ENCODE data around the gene GCN1. TPM values are rescaled to one million over a fixed set of nuclear protein-coding genes. Genes with fewer than 3 reads are reported as not detected.

GCN1 gene
- total and polyA plus RNA-seq, 2 donors (not counting 3 experiments of a cell fraction or from before 2014, with no cell fraction given): 30.1 to 101 TPM

- DNase-seq (ENCODE audit: low read depth, low spot score) (no peak), FAIRE-seq (no peak)
Measured at GRCh38 chr12:120132863-120133385, 61.6 kb downstream of the GCN1 start.

More at GRCh38 chr12:120132863-120133385, 61.6 kb downstream of the GCN1 start:
- TF ChIP-seq POLR2A (IDR thresholded peaks at IDR 0.05; ENCODE audit: low read depth, low read length) (no peak), MAX (IDR thresholded peaks at IDR 0.05; ENCODE audit: insufficient read depth, insufficient read length) (no peak), JUN (IDR thresholded peaks at IDR 0.05; ENCODE audit: borderline replicate concordance, insufficient read depth, insufficient read length, low read depth) (no peak), EZH2 (IDR thresholded peaks at IDR 0.05; ENCODE audit: borderline replicate concordance, low read depth, low read length, severe bottlenecking) (no peak), GATA2 (IDR thresholded peaks at IDR 0.05; ENCODE audit: insufficient read depth, insufficient read length, low read depth, low read length) (no peak), FOS (IDR thresholded peaks at IDR 0.05; ENCODE audit: borderline replicate concordance, insufficient read depth, low read length) (no peak), CTCF (IDR thresholded peaks at IDR 0.05; ENCODE audit: extremely low read depth in 1 of 2, insufficient read depth in 1 of 2, low read depth in 1 of 2, low read length in 2 of 2) (no peak), POLR2AphosphoS5 (IDR thresholded peaks at IDR 0.05; ENCODE audit: insufficient read depth, low read depth, low read length) (no peak)
- H3K79me2 ChIP-seq (ENCODE audit: control insufficient read depth, insufficient read depth, low read length): no peaks in the 10 kb centered on the region
- H4K20me1 ChIP-seq (replicated peaks; ENCODE audit: control insufficient read depth, extremely low read depth, insufficient read depth, low read length): no peaks in the 10 kb centered on the region
- ChIA-PET POLR2A (no interaction called here), CTCF (interaction anchor here (1.3 kb wide), 1 partner anchor 133 kb away, joined by 3 read pairs; the partner anchor contains the start of gene PXN)
- H3K27me3 ChIP-seq (ENCODE audit: control insufficient read depth in 2 of 2, insufficient read depth in 2 of 2, low read length in 2 of 2): no peaks in the 10 kb centered on the region
- no peak overlapping the region for H3K4me2 ChIP-seq (ENCODE audit: insufficient read depth, low read length)
- H3K9ac ChIP-seq (replicated peaks; ENCODE audit: extremely low read depth, insufficient read depth, low read length): no peak overlapping the region
- no TSS peak for BruUV-seq (replicated peaks)
- dilution Hi-C loops (cut with MboI; ENCODE audit: extremely low pct_ligation_motif_present, low sequenced_read_pairs): no loop called here
- H3K4me1 ChIP-seq (ENCODE audit: control insufficient read depth, extremely low read depth, insufficient read depth, low read length): peaks cover 1% of the 10 kb centered on the region
- no peak overlapping the region for H3K27ac ChIP-seq (ENCODE audit: insufficient read depth, low read depth, low read length)
- no peak overlapping the region for H3K4me3 ChIP-seq (replicated peaks in 1 of 3; ENCODE audit: insufficient read depth in 1 of 3, low read depth in 1 of 3, low read length in 3 of 3)
- intact Hi-C loops (cut with micrococcal nuclease): no loop called here
- H3K9me1 ChIP-seq (replicated peaks; ENCODE audit: control insufficient read depth, extremely low read depth, insufficient read depth, low read length): no peaks in the 10 kb centered on the region
- H2AFZ ChIP-seq (ENCODE audit: low read depth, low read length): no peak overlapping the region
- H3K9me3 ChIP-seq (replicated peaks; ENCODE audit: control insufficient read depth, insufficient read depth, low read length): no peaks in the 10 kb centered on the region
- H3K36me3 ChIP-seq (ENCODE audit: control insufficient read depth in 2 of 2, extremely low read depth in 1 of 2, insufficient read depth in 2 of 2, low read length in 2 of 2): peaks cover 27 to 66% of the 10 kb centered on the region in 2 experiments

All from endothelial cell of umbilical vein (primary cell).